CD14-positive monocyte (primary cell): ENCODE data around the gene COL4A1. TPM values are rescaled to one million over a fixed set of nuclear protein-coding genes. Genes with fewer than 3 reads are reported as not detected.
A peak's percentile ranks its signal among the peaks of the same experiment; 100 is the strongest.

Source experiments
- DNase-seq, 3 donors: peaks; one replicate each; pipeline ENCODE4 v3.0.0-alpha.2; 2011 to 2022
- H2AFZ ChIP-seq: 2 replicates; pipeline ENCODE4 v1.6.0; 2012; ENCODE audit warnings: mild to moderate bottlenecking, low read depth, low read length, inconsistent platforms; ENCODE audit not compliant: insufficient read depth, poor library complexity, severe bottlenecking
- H3K27ac ChIP-seq, 2 donors: 1 replicate in 1 of 2; 2 replicates in 1 of 2; pipeline ENCODE4 v1.5.1; 2012 to 2013; ENCODE audit warnings: low read length in 2 of 2, control low read depth in 1 of 2, inconsistent platforms in 1 of 2, low read depth in 1 of 2, mild to moderate bottlenecking in 1 of 2
- H3K27me3 ChIP-seq, 2 donors: one replicate each; pipeline versions ENCODE4 v1.6.0 to v1.6.1; 2011 to 2013; ENCODE audit warnings: low read length in 2 of 2; ENCODE audit not compliant: control insufficient read depth in 2 of 2, insufficient read depth in 2 of 2
- H3K36me3 ChIP-seq, 2 donors: replicated peaks in 1 of 2; 1 replicate in 1 of 2; 2 replicates in 1 of 2; pipeline versions ENCODE4 v1.5.1 to v1.6.1; 2012 to 2013; ENCODE audit warnings: low read length in 2 of 2, control low read depth in 1 of 2, inconsistent platforms in 1 of 2, mild to moderate bottlenecking in 1 of 2; ENCODE audit not compliant: insufficient read depth in 2 of 2, control insufficient read depth in 1 of 2
- H3K4me1 ChIP-seq, 2 donors: 1 replicate in 1 of 2; 2 replicates in 1 of 2; pipeline versions ENCODE4 v1.5.1 to v1.6.1; 2012 to 2013; ENCODE audit warnings: low read length in 2 of 2, control low read depth in 1 of 2, inconsistent platforms in 1 of 2, mild to moderate bottlenecking in 1 of 2, moderate library complexity in 1 of 2; ENCODE audit not compliant: insufficient read depth in 2 of 2, control insufficient read depth in 1 of 2
- H3K4me2 ChIP-seq: replicated peaks from 2 replicates; pipeline ENCODE3; 2012; ENCODE audit warnings: low read length, moderate library complexity, mild to moderate bottlenecking; ENCODE audit not compliant: poor library complexity, severe bottlenecking; ENCODE audit errors: extremely low read depth
- H3K4me3 ChIP-seq, 3 experiments: fragments of 200-600 bp in 1 of 3; sonication (generic) in 1 of 3; replicated peaks in 1 of 3; 1 replicate in 2 of 3; 2 replicates in 1 of 3; pipeline ENCODE4 v1.5.1; 2011 to 2013; ENCODE audit warnings: low read length in 3 of 3, mild to moderate bottlenecking in 3 of 3, control low read depth in 2 of 3, low read depth in 2 of 3, inconsistent platforms in 1 of 3, moderate library complexity in 1 of 3
- H3K79me2 ChIP-seq: 2 replicates; pipeline ENCODE4 v1.6.0; 2012; ENCODE audit warnings: mild to moderate bottlenecking, control low read depth, inconsistent platforms, low read length, moderate library complexity; ENCODE audit not compliant: insufficient read depth
- H3K9ac ChIP-seq: 2 replicates; pipeline ENCODE4 v1.6.0; 2017; ENCODE audit warnings: low read length, mild to moderate bottlenecking; ENCODE audit not compliant: insufficient read depth, poor library complexity, severe bottlenecking
- H3K9me3 ChIP-seq, 2 donors: replicated peaks in 1 of 2; 1 replicate in 1 of 2; 2 replicates in 1 of 2; pipeline versions ENCODE4 v1.5.1 to v1.6.1; 2012 to 2013; ENCODE audit warnings: low read length in 2 of 2, control low read depth in 1 of 2; ENCODE audit not compliant: control insufficient read depth in 1 of 2, insufficient read depth in 1 of 2
- H4K20me1 ChIP-seq: 2 replicates; pipeline ENCODE4 v1.6.0; 2012; ENCODE audit warnings: mild to moderate bottlenecking, low read length, control low read depth, moderate library complexity; ENCODE audit not compliant: insufficient read depth
- H3K27ac Mint-ChIP-seq, 7 donors: one replicate each; pipeline ENCODE4 v1.8.0; 2020; ENCODE audit warnings: mild to moderate bottlenecking in 7 of 7, mixed read lengths in 7 of 7, moderate library complexity in 6 of 7, inconsistent platforms in 2 of 7
- H3K27me3 Mint-ChIP-seq, 3 donors: one replicate each; pipeline ENCODE4 v1.8.0; 2021 to 2022; ENCODE audit warnings: low read depth in 3 of 3, mild to moderate bottlenecking in 3 of 3, mixed read lengths in 3 of 3, moderate library complexity in 3 of 3, inconsistent platforms in 1 of 3
- H3K36me3 Mint-ChIP-seq, 2 donors: one replicate each; pipeline ENCODE4 v1.8.0; 2020; ENCODE audit warnings: mixed read lengths in 2 of 2, inconsistent platforms in 1 of 2, mild to moderate bottlenecking in 1 of 2
- H3K4me1 Mint-ChIP-seq: one replicate; pipeline ENCODE4 v1.8.0; 2020; ENCODE audit warnings: mild to moderate bottlenecking, mixed read lengths
- H3K4me3 Mint-ChIP-seq, 2 donors: one replicate each; pipeline ENCODE4 v1.8.0; 2020; ENCODE audit warnings: mild to moderate bottlenecking in 2 of 2, mixed read lengths in 2 of 2, moderate library complexity in 1 of 2
- H3K9me3 Mint-ChIP-seq, 7 donors: one replicate each; pipeline ENCODE4 v1.8.0; 2020 to 2022; ENCODE audit warnings: mixed read lengths in 7 of 7, mild to moderate bottlenecking in 6 of 7, moderate library complexity in 6 of 7, inconsistent platforms in 2 of 7
- CTCF ChIP-seq: fragments of 200-600 bp; IDR thresholded peaks from one replicate; pipeline ENCODE4 v1.8.0; 2022; ENCODE audit warnings: antibody characterized with exemption, mild to moderate bottlenecking
- WGBS: methylation state at CpG from one replicate; pipeline ENCODE4 v1.1.5; 2013; ENCODE audit warnings: missing lambda C conversion rate; ENCODE audit not compliant: insufficient coverage; 5-methylcytosine and 5-hydroxymethylcytosine counted together
- intact Hi-C, 2 donors: fragments of 100-400 bp; cut with micrococcal nuclease; formaldehyde crosslinking; loops; one replicate each; pipeline versions ENCODE4 v1.15.0 to v1.15.1; 2023
- polyA plus RNA-seq, 3 donors: library from polyadenylated mRNA; depleted of rRNA in 1 of 3; unstranded in 2 of 3; stranded (reverse) in 1 of 3; fragments of 300-500 nt in 2 of 3; fragments of >200 nt in 1 of 3; fragmentation: Illumina TruSeq in 2 of 3; gene quantifications; 1 replicate in 2 of 3; 2 replicates in 1 of 3; pipeline ENCODE4 v1.2.3, GENCODE V29; 2012 to 2021

The COL4A1 gene
- polyA plus RNA-seq, 3 donors = 0.16 to 0.25 TPM; not detected in 1

GRCh38 chr13:110211046-110211445 lies 95.9 kb downstream of the COL4A1 start:
- no peaks in the 10 kb centered on the region for H3K9me3 ChIP-seq
- no peaks in the 10 kb centered on the region for H3K27me3 ChIP-seq
- no peak overlapping the region for H3K4me2 ChIP-seq
- H2AFZ ChIP-seq = no peak overlapping the region
- intact Hi-C loops = no loop called here
- peak overlapping the region in 1 of 7 donors; percentile 20 for H3K27ac Mint-ChIP-seq
- no peaks in the 10 kb centered on the region for H3K4me1 Mint-ChIP-seq
- H3K9me3 Mint-ChIP-seq = peaks cover 0 to 2% (median 0%) of the 10 kb centered on the region in 7 donors
- H3K9ac ChIP-seq = no peak overlapping the region
- TF ChIP-seq CTCF = no peak
- no peak for DNase-seq
- H3K27me3 Mint-ChIP-seq = peaks cover 1 to 7% (median 6%) of the 10 kb centered on the region in 3 donors
- H3K79me2 ChIP-seq = no peaks in the 10 kb centered on the region
- 96% methylated on average over 8 of the region's 10 CpGs for whole genome bisulfite sequencing
- H4K20me1 ChIP-seq = no peaks in the 10 kb centered on the region
- H3K4me3 ChIP-seq = no peak overlapping the region
- H3K4me3 Mint-ChIP-seq = no peak overlapping the region
- no peaks in the 10 kb centered on the region for H3K4me1 ChIP-seq
- H3K27ac ChIP-seq = no peak overlapping the region
- no peaks in the 10 kb centered on the region for H3K36me3 Mint-ChIP-seq
- H3K36me3 ChIP-seq = no peaks in the 10 kb centered on the region

GRCh38 chr13:110210604-110210985 lies 96.4 kb downstream of the COL4A1 start:
- Histone ChIP-seq H3K36me3 (no peaks in the 10 kb centered on the region), H3K4me2 (no peak overlapping the region), H4K20me1 (no peaks in the 10 kb centered on the region), H3K27ac (no peak overlapping the region), H3K9me3 (no peaks in the 10 kb centered on the region), H3K27me3 (no peaks in the 10 kb centered on the region), H2AFZ (no peak overlapping the region), H3K4me1 (no peaks in the 10 kb centered on the region), H3K79me2 (no peaks in the 10 kb centered on the region), H3K9ac (no peak overlapping the region), H3K4me3 (no peak overlapping the region)
- no peaks in the 10 kb centered on the region for H3K36me3 Mint-ChIP-seq
- peaks cover 1 to 7% (median 6%) of the 10 kb centered on the region in 3 donors for H3K27me3 Mint-ChIP-seq
- H3K4me3 Mint-ChIP-seq = no peak overlapping the region
- H3K27ac Mint-ChIP-seq = peak overlapping the region in 1 of 7 donors; percentile 68
- peaks cover 0 to 2% (median 0%) of the 10 kb centered on the region in 7 donors for H3K9me3 Mint-ChIP-seq
- intact Hi-C loops = no loop called here
- no peak for TF ChIP-seq CTCF
- H3K4me1 Mint-ChIP-seq = no peaks in the 10 kb centered on the region
- DNase-seq = no peak
- WGBS = 100% methylated on average over 2 of the region's 3 CpGs
